H1 (cell line): ENCODE data around the gene CD47. TPM values are rescaled to one million over a fixed set of nuclear protein-coding genes. Genes with fewer than 3 reads are reported as not detected.

Experiments used
- CTCF ChIA-PET: fragments of 300-600 bp; sonication (Branson Sonifier 250); formaldehyde crosslinking; loops from one replicate; lab custom pipeline; 2021; ENCODE audit not compliant: partially characterized antibody; lab: Charles Lee
- POLR2A ChIA-PET: fragments of 300-600 bp; sonication (Branson Sonifier 250); formaldehyde crosslinking; loops from one replicate; lab custom pipeline; 2021; ENCODE audit warnings: inconsistent platforms; ENCODE audit not compliant: partially characterized antibody; lab: Charles Lee
- DNase-seq, 2 experiments: peaks; one replicate each; pipeline versions ENCODE4 v3.0.0 to v3.0.0-alpha.2; 2010 to 2022; ENCODE audit warnings: low spot score in 2 of 2, low read depth in 1 of 2, mixed read lengths in 1 of 2
- FAIRE-seq: peaks from 2 replicates; lab custom pipeline; 2011; peaks lifted over from hg19 to GRCh38; lab: Jason Lieb, UNC
- H2AFZ ChIP-seq: 2 replicates; pipeline ENCODE4 v1.8.1; 2012; ENCODE audit warnings: low read length, inconsistent platforms
- H2AK5ac ChIP-seq: 2 replicates; pipeline ENCODE4 v1.6.1; 2013; ENCODE audit warnings: low read depth, low read length
- H2BK120ac ChIP-seq: replicated peaks from 2 replicates; pipeline ENCODE3; 2013; ENCODE audit warnings: low read depth, low read length, inconsistent platforms
- H2BK12ac ChIP-seq: 2 replicates; pipeline ENCODE4 v1.6.1; 2013; ENCODE audit warnings: low read depth, low read length
- H2BK15ac ChIP-seq: 2 replicates; pipeline ENCODE4 v1.6.1; 2013; ENCODE audit warnings: low read length
- H2BK20ac ChIP-seq: 2 replicates; pipeline ENCODE4 v1.6.1; 2013; ENCODE audit warnings: low read length
- H2BK5ac ChIP-seq: 2 replicates; pipeline ENCODE4 v1.6.1; 2013; ENCODE audit warnings: low read depth, low read length
- H3K14ac ChIP-seq: 2 replicates; pipeline ENCODE4 v1.6.1; 2013; ENCODE audit warnings: inconsistent platforms; ENCODE audit not compliant: insufficient read length
- H3K18ac ChIP-seq: 2 replicates; pipeline ENCODE4 v1.6.1; 2013; ENCODE audit warnings: low read length; ENCODE audit errors: extremely low read depth
- H3K23ac ChIP-seq: 2 replicates; pipeline ENCODE4 v1.6.1; 2013; ENCODE audit warnings: inconsistent platforms; ENCODE audit not compliant: insufficient read length
- H3K23me2 ChIP-seq: 2 replicates; pipeline ENCODE4 v1.6.1; 2013; ENCODE audit warnings: low read depth, low read length
- H3K27ac ChIP-seq: 2 replicates; pipeline ENCODE4 v1.6.1; 2011; ENCODE audit warnings: low read depth, low read length, inconsistent platforms
- H3K27me3 ChIP-seq, 4 experiments: replicated peaks in 1 of 4; 1 replicate in 1 of 4; 2 replicates in 3 of 4; pipeline versions ENCODE4 v1.6.1 to v1.8.1; 2011 to 2013; ENCODE audit warnings: low read length in 3 of 4, mild to moderate bottlenecking in 3 of 4, inconsistent platforms in 2 of 4, mixed read lengths in 2 of 4, moderate library complexity in 1 of 4; ENCODE audit not compliant: control insufficient read depth in 3 of 4, insufficient read depth in 3 of 4; ENCODE audit errors: extremely low read depth in 1 of 4
- H3K36me3 ChIP-seq, 4 experiments: 2 replicates each; pipeline versions ENCODE4 v1.6.1 to v1.8.1; 2011 to 2013; ENCODE audit warnings: mild to moderate bottlenecking in 4 of 4, low read length in 3 of 4, moderate library complexity in 2 of 4, control low read depth in 1 of 4, inconsistent platforms in 1 of 4; ENCODE audit not compliant: insufficient read depth in 4 of 4, control insufficient read depth in 2 of 4
- H3K4ac ChIP-seq: replicated peaks from 2 replicates; pipeline ENCODE3; 2013; ENCODE audit warnings: low read length, low read depth, mixed read lengths, inconsistent platforms; ENCODE audit not compliant: insufficient read length
- H3K4me1 ChIP-seq, 4 experiments: replicated peaks in 1 of 4; 1 replicate in 1 of 4; 2 replicates in 3 of 4; pipeline versions ENCODE4 v1.6.1 to v1.8.1; 2011 to 2013; ENCODE audit warnings: low read length in 3 of 4, inconsistent platforms in 2 of 4, mixed read lengths in 1 of 4; ENCODE audit not compliant: insufficient read depth in 4 of 4, control insufficient read depth in 3 of 4
- H3K4me2 ChIP-seq, 2 experiments: 2 replicates each; pipeline versions ENCODE4 v1.6.1 to v1.8.1; 2011 to 2013; ENCODE audit warnings: low read depth in 2 of 2, low read length in 2 of 2, control low read depth in 1 of 2, inconsistent platforms in 1 of 2, mild to moderate bottlenecking in 1 of 2; ENCODE audit not compliant: insufficient read depth in 1 of 2
- H3K4me3 ChIP-seq, 4 experiments: fragments of 200-600, 300-600 bp in 1 of 4; sonication (generic), shearing (Covaris generic), sonication (Bioruptor Twin) in 1 of 4; 2 replicates each; pipeline versions ENCODE4 v1.5.1 to v1.8.1; 2011 to 2016; ENCODE audit warnings: low read length in 4 of 4, low read depth in 3 of 4, control low read depth in 2 of 4, inconsistent platforms in 2 of 4, mild to moderate bottlenecking in 2 of 4, mixed read lengths in 1 of 4, moderate library complexity in 1 of 4; ENCODE audit not compliant: insufficient read depth in 2 of 4; ENCODE audit errors: extremely low read depth in 1 of 4
- H3K56ac ChIP-seq: replicated peaks from 2 replicates; pipeline ENCODE3; 2013; ENCODE audit warnings: low read depth, mild to moderate bottlenecking, mixed read lengths, low read length, inconsistent platforms; ENCODE audit not compliant: insufficient read length
- H3K79me1 ChIP-seq: 2 replicates; pipeline ENCODE4 v1.6.1; 2013; ENCODE audit warnings: low read depth, low read length, control low read depth
- H3K79me2 ChIP-seq, 2 experiments: 2 replicates each; pipeline versions ENCODE4 v1.6.1 to v1.8.1; 2012 to 2013; ENCODE audit warnings: low read length in 2 of 2, mild to moderate bottlenecking in 2 of 2, inconsistent platforms in 1 of 2; ENCODE audit not compliant: insufficient read depth in 2 of 2, control insufficient read depth in 1 of 2
- H3K9ac ChIP-seq, 4 experiments: replicated peaks in 1 of 4; 1 replicate in 1 of 4; 2 replicates in 3 of 4; pipeline versions ENCODE4 v1.6.1 to v1.8.1; 2011 to 2013; ENCODE audit warnings: low read depth in 3 of 4, low read length in 3 of 4, control low read depth in 2 of 4, mild to moderate bottlenecking in 2 of 4, moderate library complexity in 2 of 4, inconsistent platforms in 1 of 4; ENCODE audit errors: extremely low read depth in 1 of 4
- H3K9me3 ChIP-seq, 2 experiments: 2 replicates each; pipeline versions ENCODE4 v1.6.1 to v1.8.1; 2012 to 2013; ENCODE audit warnings: mild to moderate bottlenecking in 2 of 2, moderate library complexity in 2 of 2, control low read depth in 1 of 2, inconsistent platforms in 1 of 2, low read depth in 1 of 2, low read length in 1 of 2, mixed read lengths in 1 of 2; ENCODE audit not compliant: insufficient read depth in 2 of 2
- H4K20me1 ChIP-seq, 2 experiments: replicated peaks in 1 of 2; 2 replicates each; pipeline versions ENCODE3 to v1.8.1; 2011 to 2013; ENCODE audit warnings: inconsistent platforms in 2 of 2, low read length in 2 of 2, mild to moderate bottlenecking in 1 of 2; ENCODE audit not compliant: insufficient read depth in 2 of 2, control insufficient read depth in 1 of 2
- H4K5ac ChIP-seq: 2 replicates; pipeline ENCODE4 v1.6.1; 2013; ENCODE audit warnings: low read length, low read depth, mixed read lengths, inconsistent platforms; ENCODE audit not compliant: insufficient read length
- H4K8ac ChIP-seq: 2 replicates; pipeline ENCODE4 v1.8.0; 2013; ENCODE audit warnings: mild to moderate bottlenecking, moderate library complexity, low read length, inconsistent platforms; ENCODE audit not compliant: insufficient read depth; ENCODE audit errors: extremely low read depth
- H4K91ac ChIP-seq: replicated peaks from 2 replicates; pipeline ENCODE3; 2013; ENCODE audit warnings: low read length, mixed read lengths, inconsistent platforms; ENCODE audit not compliant: insufficient read length
- ASH2L ChIP-seq: fragments of 200-600, 300-600 bp; sonication (generic); IDR thresholded peaks from one replicate; pipeline ENCODE4 v1.7.1; 2017; ENCODE audit warnings: low read length
- ATF2 ChIP-seq: IDR thresholded peaks from 2 replicates; pipeline ENCODE4 v1.6.1; 2012; ENCODE audit warnings: low read length, inconsistent platforms
- BCL11A ChIP-seq, 2 experiments: IDR thresholded peaks; one replicate each; pipeline ENCODE4 v1.6.1; 2011; ENCODE audit warnings: low read depth in 2 of 2, low read length in 2 of 2, mild to moderate bottlenecking in 2 of 2
- CEBPB ChIP-seq: IDR thresholded peaks from 2 replicates; pipeline ENCODE4 v1.6.1; 2012; ENCODE audit warnings: low read depth, low read length
- CREB1 ChIP-seq: IDR thresholded peaks from 2 replicates; pipeline ENCODE4 v1.6.1; 2012; ENCODE audit warnings: inconsistent platforms
- E2F6 ChIP-seq: IDR thresholded peaks from 2 replicates; pipeline ENCODE4 v1.6.1; 2012; ENCODE audit warnings: inconsistent platforms
- JUN ChIP-seq: IDR thresholded peaks from 2 replicates; pipeline ENCODE4 v1.6.1; 2011; ENCODE audit warnings: low read depth, mild to moderate bottlenecking, improper control_type of control experiment, low read length
- NRF1 ChIP-seq: IDR thresholded peaks from 2 replicates; pipeline ENCODE4 v1.6.1; 2011; ENCODE audit warnings: mild to moderate bottlenecking, low read depth, low read length, improper control_type of control experiment
- POLR2A ChIP-seq, 2 experiments: IDR thresholded peaks; 1 replicate in 1 of 2; 2 replicates in 1 of 2; pipeline ENCODE4 v1.6.1; 2011; ENCODE audit warnings: low read depth in 2 of 2, low read length in 2 of 2, mild to moderate bottlenecking in 2 of 2; ENCODE audit errors: control extremely low read depth in 1 of 2
- POLR2AphosphoS5 ChIP-seq: IDR thresholded peaks from 2 replicates; pipeline ENCODE4 v1.6.1; 2011; ENCODE audit warnings: low read depth, low read length
- TCF12 ChIP-seq: IDR thresholded peaks from 2 replicates; pipeline ENCODE4 v1.6.1; 2011; ENCODE audit warnings: low read depth, mild to moderate bottlenecking, low read length
- USF2 ChIP-seq: IDR thresholded peaks from 2 replicates; pipeline ENCODE4 v1.6.1; 2011; ENCODE audit warnings: low read length, improper control_type of control experiment
- ZNF274 ChIP-seq: IDR thresholded peaks from 2 replicates; pipeline ENCODE4 v1.7.0; 2012; ENCODE audit warnings: low read length, borderline replicate concordance; ENCODE audit errors: extremely low read depth
- WGBS, 2 experiments: shearing (Covaris generic) in 1 of 2; methylation state at CpG; one replicate each; pipeline versions ENCODE4 v1.1.6 to v1.1.7; 2013 to 2015; ENCODE audit warnings: low lambda C conversion rate in 2 of 2, mixed read lengths in 2 of 2, inconsistent platforms in 1 of 2, low coverage in 1 of 2, missing lambda C conversion rate in 1 of 2; ENCODE audit not compliant: insufficient replicate concordance in 2 of 2, insufficient coverage in 1 of 2, insufficient read length in 1 of 2; ENCODE audit errors: extremely low coverage in 1 of 2, missing lambda C conversion rate in 1 of 2; 5-methylcytosine and 5-hydroxymethylcytosine counted together
- polyA plus RNA-seq, 7 experiments: library from polyadenylated mRNA; depleted of rRNA in 3 of 7; stranded (reverse) in 5 of 7; unstranded in 2 of 7; fragments of >200 nt in 5 of 7; fragments of 200-250 nt in 2 of 7; gene quantifications; 1 replicate in 5 of 7; 2 replicates in 1 of 7; 4 replicates in 1 of 7; pipeline versions ENCODE4 v1.2.1 to v1.2.3, GENCODE V29; 2011 to 2013; ENCODE audit warnings: missing spikeins in 2 of 7, mixed read lengths in 2 of 7
- total RNA-seq: library from RNA; stranded (reverse); fragmentation: NEBNext Ultra II Directional; extraction: Animal tissue kit (Norgen Biotek cat#: 25700); gene quantifications from 2 replicates; pipeline ENCODE4 v1.2.1, GENCODE V29; 2021

Gene CD47
- total and polyA plus RNA-seq, 2 of the 8 experiments (the other 6 are each of a cell fraction or from before 2014, with no cell fraction given) = 14.4 to 19.3 TPM

- Histone ChIP-seq H3K23ac (no peak overlapping the region), H3K56ac (no peak overlapping the region), H3K9ac (no peak overlapping the region), H3K4me2 (no peak overlapping the region), H2AK5ac (no peak overlapping the region), H2BK5ac (no peak overlapping the region), H2BK20ac (no peak overlapping the region), H4K5ac (no peak overlapping the region), H2BK120ac (no peak overlapping the region), H2BK12ac (no peak overlapping the region), H2BK15ac (no peak overlapping the region), H4K91ac (no peak overlapping the region), H3K27ac (no peak overlapping the region), H3K4me1 (no peaks in the 10 kb centered on the region), H4K8ac (no peak overlapping the region), H3K79me1 (no peaks in the 10 kb centered on the region), H3K18ac (no peak overlapping the region), H3K4me3 (no peak overlapping the region), H3K4ac (no peak overlapping the region), H3K23me2 (no peaks in the 10 kb centered on the region), H3K14ac (no peak overlapping the region), H3K36me3 (no peaks in the 10 kb centered on the region), H3K27me3 (no peaks in the 10 kb centered on the region), H2AFZ (no peak overlapping the region), H3K79me2 (no peaks in the 10 kb centered on the region), H4K20me1 (no peaks in the 10 kb centered on the region), H3K9me3 (no peaks in the 10 kb centered on the region)
- FAIRE-seq (no peak), DNase-seq (no peak)
- ChIA-PET POLR2A (no interaction called here), CTCF (interaction anchor here (0.6 to 1.8 kb wide), 4 partner anchors 12 to 384 kb away, joined by 3 to 4 read pairs (median 4); no protein-coding TSS in a partner anchor)
- WGBS, 2 experiments = 80% methylated on average over 3 of the region's 3 CpGs; no CpG with 5 or more reads in 1 of the 2 experiments
- no peak for TF ChIP-seq JUN
- no peak for TF ChIP-seq NRF1
- TF ChIP-seq BCL11A (IDR thresholded peaks at IDR 0.05; ENCODE audit: low read depth in 2 of 2, low read length in 2 of 2) = no peak
- TF ChIP-seq E2F6 = no peak
- no peak for TF ChIP-seq CEBPB
- no peak for TF ChIP-seq ATF2
- no peak for TF ChIP-seq ZNF274
- TF ChIP-seq POLR2A (IDR thresholded peaks at IDR 0.05; ENCODE audit: control extremely low read depth in 1 of 2, low read depth in 2 of 2, low read length in 2 of 2) = no peak
- no peak for TF ChIP-seq TCF12
- TF ChIP-seq USF2 = no peak
- no peak for TF ChIP-seq CREB1
- TF ChIP-seq ASH2L = no peak
- TF ChIP-seq POLR2AphosphoS5 = no peak
Observed at GRCh38 chr3:108122276-108122675, 31.4 kb upstream of the CD47 start.
